Kidney (tissue), 14 donors: ENCODE measurements around the gene SNCAIP. TPM values are rescaled to one million over a fixed set of nuclear protein-coding genes. Genes with fewer than 3 reads are reported as not detected.

Experiments used
- DNase-seq, 5 donors: peaks; one replicate each; pipeline ENCODE4 v3.0.0-alpha.2; 2013 to 2020
- FAIRE-seq: peaks from 2 replicates; lab custom pipeline; 2012; peaks lifted over from hg19 to GRCh38; lab: Jason Lieb, UNC
- H3K27ac ChIP-seq, 2 donors: one replicate each; pipeline ENCODE4 v1.7.0; 2013; ENCODE audit warnings: low read depth in 2 of 2, low read length in 2 of 2, inconsistent platforms in 1 of 2
- H3K27me3 ChIP-seq: one replicate; pipeline ENCODE4 v1.7.1; 2013; ENCODE audit warnings: low read length, inconsistent platforms; ENCODE audit not compliant: control insufficient read depth, insufficient read depth
- H3K36me3 ChIP-seq, 3 donors: one replicate each; pipeline versions ENCODE4 v1.7.0 to v1.7.1; 2013; ENCODE audit warnings: low read length in 3 of 3, control low read depth in 1 of 3, inconsistent platforms in 1 of 3; ENCODE audit not compliant: insufficient read depth in 3 of 3, control insufficient read depth in 2 of 3
- H3K4me1 ChIP-seq, 3 donors: one replicate each; pipeline versions ENCODE4 v1.7.0 to v1.7.1; 2013; ENCODE audit warnings: low read length in 3 of 3, inconsistent platforms in 1 of 3, low read depth in 1 of 3; ENCODE audit not compliant: control insufficient read depth in 2 of 3, insufficient read depth in 2 of 3
- H3K4me3 ChIP-seq, 3 donors: one replicate each; pipeline versions ENCODE4 v1.7.0 to v1.8.1; 2013; ENCODE audit warnings: low read length in 3 of 3, control low read depth in 1 of 3, inconsistent platforms in 1 of 3
- H3K9ac ChIP-seq, 3 donors: one replicate each; pipeline versions ENCODE4 v1.7.0 to v1.7.1; 2013; ENCODE audit warnings: low read length in 3 of 3, control low read depth in 1 of 3, inconsistent platforms in 1 of 3
- H3K9me3 ChIP-seq, 3 donors: one replicate each; pipeline versions ENCODE4 v1.7.0 to v1.7.1; 2013; ENCODE audit warnings: low read length in 3 of 3, control low read depth in 1 of 3, inconsistent platforms in 1 of 3; ENCODE audit not compliant: control insufficient read depth in 2 of 3, insufficient read depth in 1 of 3
- CTCF ChIP-seq: IDR thresholded peaks from 3 replicates; pipeline ENCODE4 v1.5.1; 2012; ENCODE audit warnings: mild to moderate bottlenecking, moderate library complexity, borderline replicate concordance; ENCODE audit not compliant: insufficient read depth; ENCODE audit errors: extremely low read depth
- intact Hi-C: fragments of 100-400 bp; cut with DNase I; formaldehyde crosslinking; loops from one replicate; pipeline ENCODE4 v1.11.1; 2022
- polyA plus RNA-seq: library from polyadenylated mRNA; stranded (reverse); fragments of 350-450 nt; fragmentation: Illumina TruSeq; extraction: RNeasy Lipid Tissue Mini Kit (QIAGEN cat#74804); gene quantifications from one replicate; pipeline ENCODE4 v1.2.3, GENCODE V29; 2014; ENCODE audit warnings: low read depth, low replicate concordance; ENCODE audit not compliant: insufficient read depth
- total RNA-seq: library from RNA; stranded (reverse); fragmentation: NEBNext Ultra II Directional; extraction: Animal tissue kit (Norgen Biotek cat#: 25700); gene quantifications from one replicate; pipeline ENCODE4 v1.2.1, GENCODE V29; 2021
- donor health status: control.
- donor health status: control.
- donor health status: control.
- donor health status: control.
- donor health status: control.
- donor health status: DM: yes; HTN: yes; CAD: no.
- donor health status: Normal renal cell carcinoma (clear cell type).

SNCAIP gene
- total and polyA plus RNA-seq, 2 donors from 2014 or later, result 0.82 to 7.8 TPM

GRCh38 chr5:122287101-122287500, 24.9 kb upstream of the SNCAIP start:
- Histone ChIP-seq H3K4me1 (peaks cover 0 to 3% (median 0%) of the 10 kb centered on the region in 3 donors), H3K9me3 (no peaks in the 10 kb centered on the region), H3K4me3 (no peak overlapping the region), H3K9ac (no peak overlapping the region), H3K27ac (no peak overlapping the region), H3K27me3 (no peaks in the 10 kb centered on the region), H3K36me3 (no peaks in the 10 kb centered on the region)
- intact Hi-C loops, result no loop called here
- DNase-seq (no peak), FAIRE-seq (no peak)
- TF ChIP-seq CTCF, result no peak

GRCh38 chr5:122291000-122291901, 20.8 kb upstream of the SNCAIP start:
- H3K9ac ChIP-seq, result no peak overlapping the region
- no peaks in the 10 kb centered on the region for H3K9me3 ChIP-seq
- no peak for TF ChIP-seq CTCF
- peaks cover 0 to 3% (median 0%) of the 10 kb centered on the region in 3 donors for H3K4me1 ChIP-seq
- DNase-seq (peak in 2 of 5 donors; percentile 36 to 70), FAIRE-seq (no peak)
- no peaks in the 10 kb centered on the region for H3K27me3 ChIP-seq
- intact Hi-C loops, result no loop called here
- no peaks in the 10 kb centered on the region for H3K36me3 ChIP-seq
- no peak overlapping the region for H3K4me3 ChIP-seq
- no peak overlapping the region for H3K27ac ChIP-seq

GRCh38 chr5:122292332-122292731, 19.7 kb upstream of the SNCAIP start:
- Histone ChIP-seq H3K9ac (no peak overlapping the region), H3K36me3 (no peaks in the 10 kb centered on the region), H3K9me3 (no peaks in the 10 kb centered on the region), H3K4me3 (no peak overlapping the region), H3K4me1 (peaks cover 0 to 3% (median 0%) of the 10 kb centered on the region in 3 donors), H3K27ac (no peak overlapping the region), H3K27me3 (no peaks in the 10 kb centered on the region)
- DNase-seq (peak in 2 of 5 donors; percentile 44 to 76), FAIRE-seq (no peak)
- TF ChIP-seq CTCF, result no peak
- intact Hi-C loops, result no loop called here
